Activated CD4-positive, alpha-beta T cell treated with anti-CD3 and anti-CD28 coated beads, Interleukin-2, Interleukin-4, amounts not matched to agents 100 ng/mL and 50 ng/mL, durations not matched to agents 16 hours and 8 hours (primary cell): Measurements from ENCODE around the gene APPL2.

Experiments
- DNase-seq: peaks from one replicate; pipeline ENCODE4 v3.0.0-alpha.2; 2020; ENCODE audit warnings: low spot score

The APPL2 gene

DNA sequence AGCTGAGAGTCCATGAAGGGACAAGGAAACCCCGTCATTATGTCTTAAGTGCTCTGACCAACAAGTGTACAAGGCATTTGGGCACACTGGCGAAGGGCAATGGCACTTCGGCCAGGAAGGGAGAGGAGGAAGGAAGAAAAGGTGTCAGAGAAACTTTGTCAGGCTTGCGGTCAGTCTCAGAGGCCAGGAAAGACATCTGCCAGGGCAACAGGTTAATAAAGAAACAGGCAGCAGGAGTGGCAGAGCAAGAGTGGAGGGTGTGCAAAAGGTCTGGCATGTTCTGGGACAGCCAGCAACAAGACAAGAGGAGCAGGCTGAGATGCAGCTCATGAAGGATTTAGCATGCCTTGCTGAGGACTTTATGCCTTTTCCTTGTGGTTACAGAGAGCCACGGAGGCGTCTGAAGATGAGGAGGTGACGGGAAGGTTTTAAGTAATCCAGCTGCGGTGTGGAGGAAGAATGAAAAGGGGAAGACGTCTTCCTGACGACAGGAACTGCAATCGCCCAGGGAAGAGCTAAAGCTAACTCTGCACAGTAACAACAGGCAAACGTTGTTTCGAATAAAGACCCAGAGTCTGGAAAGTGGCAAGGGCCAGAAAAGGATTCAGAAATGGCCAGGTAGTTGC, 13.1 kb downstream of the APPL2 start:
- DNase-seq = no peak

DNA sequence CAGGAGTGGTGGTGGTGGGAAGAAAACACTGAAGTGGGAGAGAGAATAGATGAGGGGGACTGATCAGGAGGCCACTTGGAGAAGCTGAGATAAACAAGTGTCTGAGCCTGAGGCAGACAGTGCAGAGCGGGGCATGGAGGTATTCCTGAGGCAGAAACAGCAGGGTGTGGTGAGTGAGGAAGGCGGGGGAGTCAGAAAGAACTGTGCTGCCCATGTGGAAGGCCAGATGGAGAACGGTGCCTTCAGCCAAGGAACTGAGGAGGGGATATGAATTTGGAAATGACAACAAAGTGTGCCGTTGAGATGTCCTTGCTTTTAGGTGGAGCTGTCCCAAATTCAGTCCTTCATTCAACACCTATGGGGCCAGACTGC, 13.7 kb downstream of the APPL2 start:
- no peak for DNase-seq

DNA sequence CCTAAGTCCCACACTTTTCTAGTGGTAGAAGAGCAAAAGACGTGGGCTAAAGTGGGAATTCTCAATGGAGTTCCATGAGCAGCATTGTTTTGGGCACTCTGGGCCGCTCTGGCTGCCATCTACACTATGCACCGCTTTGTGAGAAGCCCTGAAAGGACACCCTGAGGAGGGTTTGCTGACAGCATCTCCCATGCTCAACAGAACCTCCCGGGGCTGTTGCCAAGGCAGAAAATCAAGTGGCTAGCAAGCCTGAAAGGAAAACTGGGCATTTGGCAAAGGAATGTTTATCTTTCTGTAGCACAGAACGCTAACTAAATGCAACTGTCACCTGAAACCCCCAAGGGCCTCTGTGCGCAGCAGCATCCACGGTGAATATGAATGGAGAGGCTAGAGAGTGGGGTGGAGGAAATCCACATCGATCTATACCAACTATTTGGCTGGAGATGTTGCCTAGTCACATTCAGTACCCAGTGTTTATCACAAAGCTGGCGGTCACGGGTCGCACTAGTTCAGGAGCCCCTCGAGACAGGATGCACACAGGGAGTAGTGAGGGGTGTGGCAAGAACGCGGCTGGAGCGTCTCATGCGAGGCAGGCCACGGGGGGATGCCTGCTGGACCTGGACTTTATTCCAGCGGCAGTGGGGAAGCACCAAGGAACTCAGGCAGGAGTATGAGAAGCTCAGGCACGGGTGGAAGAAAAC, 14.2 kb downstream of the APPL2 start:
- DNase-seq = no peak

DNA sequence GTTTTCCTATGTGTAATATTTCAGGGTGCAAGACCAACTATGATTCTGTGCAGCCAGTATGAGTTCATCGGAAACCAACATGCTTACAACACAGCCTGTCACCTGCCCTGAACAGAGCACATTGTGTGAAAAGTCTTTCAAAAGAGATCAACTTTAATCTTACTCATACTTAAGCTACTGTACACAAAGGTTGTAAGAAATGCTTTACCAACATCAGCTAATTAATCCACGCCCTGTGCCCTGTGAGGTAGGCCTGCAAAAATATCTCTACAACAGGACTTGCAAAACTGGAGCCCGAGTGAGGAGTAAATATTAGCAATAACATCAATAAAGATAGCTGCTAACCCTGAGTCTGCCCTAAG, 15.1 kb downstream of the APPL2 start:
- no peak for DNase-seq

DNA sequence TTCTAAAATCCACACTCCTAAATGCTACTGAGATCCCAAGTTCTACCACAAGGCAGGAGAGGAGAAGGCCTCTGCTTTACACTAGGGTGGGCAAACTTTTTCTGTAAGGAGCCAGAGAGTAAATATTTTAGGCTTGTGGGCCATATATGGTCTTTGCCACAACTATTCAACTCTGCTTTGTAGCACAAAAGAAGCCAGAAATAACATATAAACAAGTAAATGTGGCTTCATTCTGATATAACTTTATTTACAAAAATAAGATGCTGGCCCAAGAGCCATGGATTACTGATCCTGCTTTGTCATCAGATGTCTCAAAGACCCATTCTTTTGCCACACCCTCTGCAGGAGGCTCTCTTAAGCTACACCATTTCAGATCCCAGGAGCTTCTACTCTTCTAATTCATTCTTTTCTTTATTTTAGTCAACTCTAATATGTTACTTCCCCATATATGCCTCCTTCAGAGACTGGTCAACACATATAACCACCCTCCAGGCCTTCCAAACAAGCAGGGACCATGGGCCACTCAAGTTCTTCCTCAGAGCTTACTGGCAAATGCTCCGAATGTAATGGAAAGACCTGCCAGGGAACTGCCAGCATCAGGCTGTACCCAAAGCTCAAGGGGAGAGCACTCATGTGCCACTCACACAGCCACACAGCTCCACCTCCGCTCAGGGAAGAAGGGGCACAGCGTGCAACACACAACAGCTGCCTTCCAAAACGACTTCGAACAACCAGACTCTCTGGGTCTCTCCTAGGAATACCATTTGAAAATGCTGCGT, 15.6 kb downstream of the APPL2 start:
- no peak for DNase-seq

DNA sequence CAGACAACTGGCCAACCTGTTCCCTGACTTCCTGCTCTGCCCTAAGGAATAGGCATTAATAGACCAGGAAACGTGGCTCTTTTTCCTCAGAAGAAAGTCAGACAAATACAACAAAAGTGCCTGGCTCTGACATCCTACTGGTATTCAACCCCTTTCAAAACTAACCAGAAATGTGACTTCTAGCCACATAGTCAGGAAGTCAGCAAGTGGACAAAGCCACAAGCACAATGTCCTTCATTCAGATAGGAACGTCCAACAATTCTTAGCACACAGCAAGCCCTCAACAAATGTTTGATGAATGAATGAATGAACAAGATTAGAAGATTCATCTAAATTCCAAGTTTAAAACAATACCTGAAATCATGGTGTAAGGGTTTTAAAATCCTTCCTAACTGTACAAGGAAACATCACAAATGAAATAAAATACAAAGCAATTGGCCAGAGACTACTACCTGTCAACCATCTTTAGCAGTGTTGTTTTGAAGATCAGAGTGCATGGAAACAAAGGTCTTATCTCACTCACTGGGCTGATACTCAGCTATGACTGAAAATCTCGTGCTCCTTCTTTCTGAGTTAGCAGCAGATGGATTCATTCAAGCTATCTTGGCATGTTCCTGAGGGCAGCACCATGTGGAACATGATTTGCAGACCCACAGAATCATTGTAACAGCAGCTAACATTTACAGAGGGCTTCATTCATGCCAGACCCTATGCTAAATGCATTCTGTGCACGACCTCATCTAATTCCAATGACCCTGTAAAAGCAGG, 16.5 kb downstream of the APPL2 start:
- DNase-seq = no peak

DNA sequence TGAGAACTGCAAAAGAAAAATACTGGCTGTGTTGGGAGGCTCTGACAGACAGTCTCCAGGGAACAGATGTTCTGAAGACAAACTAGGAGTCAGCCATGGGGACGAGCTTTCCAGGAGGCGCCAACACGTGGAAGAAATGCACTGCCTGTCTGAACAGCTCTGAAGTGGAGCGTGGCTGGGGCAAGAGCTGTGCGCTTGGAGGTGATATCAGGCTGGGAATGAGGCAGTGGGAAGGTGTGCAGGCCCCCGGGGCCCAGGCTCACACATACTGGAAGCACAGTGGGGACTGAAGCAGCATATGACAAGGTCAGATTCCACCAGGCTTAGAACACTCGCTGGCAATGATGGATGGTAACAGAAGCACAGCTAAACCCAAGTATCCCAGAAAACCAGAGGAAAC, 17.5 kb downstream of the APPL2 start:
- DNase-seq = no peak

DNA sequence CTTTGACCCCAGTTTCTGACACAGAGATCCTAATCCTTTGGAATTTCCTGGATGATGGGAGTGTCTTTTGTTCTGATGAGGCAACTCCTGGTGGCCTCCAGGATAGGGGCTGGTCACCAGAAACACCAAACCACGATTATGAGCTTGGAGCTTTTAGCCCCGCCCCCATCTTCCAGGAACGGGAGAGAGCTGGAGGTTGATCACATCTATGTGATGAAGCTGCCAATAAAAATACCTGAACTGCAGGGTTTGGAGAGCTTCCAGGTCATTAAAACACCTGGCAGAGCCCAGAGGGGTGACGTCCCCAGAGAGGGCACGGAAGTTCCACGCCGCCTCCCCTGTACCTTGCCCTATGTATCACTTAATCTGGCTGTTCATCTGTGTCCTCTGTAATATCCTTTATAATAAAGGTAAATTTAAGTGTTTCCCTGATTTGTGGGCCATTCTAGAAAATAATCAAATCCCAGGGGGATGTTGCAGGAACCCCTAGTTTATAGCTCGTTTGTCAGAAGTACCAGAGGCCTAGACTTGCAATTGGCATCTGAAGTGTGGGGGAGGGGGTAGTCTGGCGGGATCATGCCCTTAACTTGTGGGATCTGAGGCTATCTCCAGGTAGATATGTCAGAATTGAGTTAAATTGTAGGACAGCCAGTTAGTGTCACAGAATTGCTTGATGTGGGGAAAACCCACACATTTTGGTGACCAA, 21.2 kb downstream of the APPL2 start:
- DNase-seq = no peak

DNA sequence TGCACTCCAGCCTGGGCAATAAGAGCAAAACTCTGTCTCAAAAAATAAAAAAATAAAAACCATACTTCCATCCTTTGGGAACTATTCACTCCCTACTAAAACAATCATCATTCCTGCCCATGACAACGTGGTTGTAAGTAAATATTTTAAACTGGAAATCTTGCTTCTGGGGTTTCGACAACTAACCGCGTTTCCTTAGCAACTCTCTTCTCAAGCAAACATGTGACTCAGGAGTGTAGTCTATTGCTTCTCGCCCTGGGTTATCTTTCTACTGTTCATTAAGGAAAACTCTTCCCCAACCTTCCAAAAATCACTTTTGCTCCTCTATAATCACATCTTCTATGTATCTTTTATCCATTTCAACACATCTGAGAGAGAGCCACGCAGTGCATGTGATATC, 21.8 kb downstream of the APPL2 start:
- no peak for DNase-seq

DNA sequence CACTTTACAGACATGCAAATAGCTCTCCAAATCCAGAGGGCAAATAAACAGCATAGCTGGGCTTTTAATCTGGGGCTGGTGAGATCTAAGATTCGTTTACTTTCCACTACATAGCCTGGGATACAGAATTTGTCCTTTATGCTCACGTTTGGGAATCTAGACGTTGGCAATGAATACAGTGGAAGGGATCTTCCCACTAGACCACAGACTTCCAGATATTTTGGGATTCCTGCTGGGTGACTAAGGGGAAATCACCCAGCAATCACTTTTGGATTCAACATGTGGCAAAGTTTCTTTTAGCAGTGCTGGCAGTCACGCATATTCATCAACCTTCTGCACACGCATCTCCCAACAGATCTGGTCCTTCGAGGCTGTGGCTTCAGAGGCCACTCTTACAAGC, 23.5 kb downstream of the APPL2 start:
- no peak for DNase-seq

DNA sequence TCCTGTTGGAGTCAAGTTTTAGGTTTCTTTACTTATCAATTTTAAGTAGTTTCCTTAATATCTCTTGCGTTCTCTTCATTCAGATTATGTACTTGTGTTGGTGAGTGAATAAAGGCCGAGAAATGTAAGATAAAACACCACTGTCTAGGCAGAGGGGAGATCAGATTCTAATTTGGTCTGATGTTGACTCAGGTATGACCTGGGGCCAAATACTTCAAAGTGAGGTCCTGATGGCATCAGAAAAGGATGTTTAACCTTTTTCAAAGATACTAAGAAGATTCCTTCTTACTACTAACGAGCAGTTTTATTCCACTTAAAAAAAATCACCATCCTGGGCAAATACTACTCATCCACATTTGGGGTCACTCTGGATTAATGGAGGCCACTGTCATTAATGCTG, 26.9 kb downstream of the APPL2 start:
- no peak for DNase-seq

DNA sequence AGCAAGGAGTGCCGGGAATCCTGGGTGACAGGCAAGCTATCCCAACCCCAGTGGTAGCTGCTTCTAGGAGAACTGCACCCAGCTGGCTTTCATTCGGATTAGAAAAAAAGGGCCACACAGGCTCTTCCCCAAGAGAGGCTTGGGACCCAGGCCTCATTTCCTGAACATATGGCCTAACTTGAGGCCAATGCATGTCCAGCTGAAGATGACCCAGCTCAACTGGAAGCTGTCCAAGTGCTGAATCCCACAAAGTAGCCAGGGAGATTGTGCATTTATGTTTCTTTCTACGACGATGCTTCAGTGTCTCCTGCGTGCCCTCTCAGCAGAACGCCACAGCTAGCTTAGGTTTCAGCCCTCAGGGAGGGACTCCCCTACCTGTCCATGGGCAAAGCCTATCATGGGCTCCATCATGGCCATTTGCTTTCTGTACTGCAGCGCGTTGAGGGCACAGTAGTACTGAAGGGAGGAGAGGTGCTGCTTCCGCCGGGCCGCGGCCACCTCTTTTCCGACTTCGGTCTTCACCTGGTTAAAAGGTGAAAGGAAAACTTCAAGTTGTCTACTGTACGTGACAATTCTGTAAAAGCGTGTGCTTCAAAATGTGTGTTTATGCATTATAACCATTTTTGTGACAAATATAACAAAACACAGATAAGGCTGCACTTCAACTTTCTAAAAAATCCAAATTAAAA, 29.1 kb downstream of the APPL2 start:
- DNase-seq = no peak

DNA sequence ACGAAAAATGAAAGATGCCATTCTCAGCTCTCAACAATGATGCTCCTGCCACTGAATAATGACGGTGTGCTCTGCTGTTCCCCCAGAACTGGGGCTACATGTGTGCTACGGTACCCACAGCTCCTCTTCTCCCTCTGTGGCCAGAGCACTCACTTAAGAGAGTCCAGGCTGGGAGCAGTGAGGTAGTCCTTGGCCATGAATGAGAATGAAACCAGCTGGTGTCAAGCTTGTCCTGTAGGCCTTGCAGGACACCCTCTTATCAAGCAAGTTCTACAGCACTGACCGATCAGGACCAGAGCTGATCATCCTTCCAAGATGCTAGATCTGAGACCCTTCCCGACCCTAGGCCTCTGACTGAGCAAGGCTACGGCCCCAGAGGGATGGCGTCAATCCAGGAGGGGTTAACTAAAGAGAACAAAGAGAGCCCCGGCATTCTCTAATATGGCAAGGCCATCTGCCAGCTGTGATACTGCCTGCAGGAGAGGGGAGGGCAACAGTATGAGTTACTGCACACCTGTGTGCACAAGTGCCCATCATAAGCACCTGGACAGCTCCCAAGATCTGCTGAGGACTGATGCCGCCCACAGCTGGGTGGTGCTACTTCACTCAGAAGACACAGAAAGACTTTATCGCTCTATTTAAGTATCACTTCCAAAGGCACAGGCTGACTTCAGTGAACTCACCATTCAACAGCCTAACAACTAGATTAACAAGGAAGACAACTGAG, 30.5 kb downstream of the APPL2 start:
- DNase-seq = no peak

DNA sequence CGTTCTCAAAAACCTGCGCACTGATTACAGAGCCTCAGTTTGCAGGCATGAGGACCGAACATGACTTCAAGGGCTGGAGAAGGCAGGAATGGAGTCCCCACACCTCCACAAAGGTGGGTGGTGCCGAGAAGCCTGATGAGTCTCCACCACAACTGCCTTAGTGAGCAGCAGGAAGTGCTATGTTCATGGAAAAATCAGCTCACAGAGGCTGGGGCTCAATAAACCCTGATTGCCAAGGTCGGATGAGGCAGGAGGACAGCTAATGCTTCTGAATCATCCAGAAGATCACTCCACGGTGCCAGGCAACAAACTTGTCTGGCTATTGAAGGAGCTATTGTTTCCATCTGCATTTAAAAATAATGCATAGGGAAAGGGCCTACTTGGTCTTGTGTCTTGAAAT, 31.1 kb downstream of the APPL2 start:
- no peak for DNase-seq

DNA sequence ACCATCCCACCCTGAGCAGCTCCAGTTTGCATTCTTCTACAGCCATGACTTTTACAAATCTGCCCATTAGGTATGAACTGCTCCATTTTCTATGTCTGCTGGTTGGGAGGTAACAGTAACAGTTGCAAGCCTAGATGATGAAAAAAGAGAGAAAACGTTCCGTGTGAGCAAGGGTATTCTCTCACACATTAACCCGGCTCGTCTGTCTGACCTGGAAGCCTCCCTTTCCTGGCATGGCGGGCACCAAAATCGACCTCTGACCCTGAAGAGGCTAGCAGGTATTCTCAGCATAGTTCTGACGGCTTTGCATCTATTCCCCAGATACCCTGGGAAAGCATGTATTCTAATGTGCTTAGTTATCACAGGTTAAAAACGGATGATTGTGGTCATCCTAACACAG, 31.8 kb downstream of the APPL2 start:
- DNase-seq = no peak

DNA sequence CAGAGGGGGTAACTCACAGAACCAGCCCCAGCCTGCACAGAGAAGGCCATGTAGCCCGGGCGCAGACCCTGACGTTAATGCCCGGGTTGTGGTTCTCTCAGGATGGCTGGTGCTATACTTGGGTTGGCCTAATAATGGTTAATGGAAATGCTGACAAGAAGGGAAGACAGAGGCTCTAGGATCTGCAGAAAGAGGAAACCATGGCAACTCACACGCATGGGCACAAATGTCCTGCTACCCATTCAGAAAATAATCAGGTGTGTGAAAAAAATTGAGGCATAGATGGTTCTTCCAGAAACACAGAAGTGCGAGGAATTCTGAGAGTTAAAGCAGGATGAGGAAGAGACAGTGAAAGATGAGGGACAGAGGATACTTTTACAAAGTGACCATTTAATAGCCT, 33.8 kb downstream of the APPL2 start:
- DNase-seq = no peak

DNA sequence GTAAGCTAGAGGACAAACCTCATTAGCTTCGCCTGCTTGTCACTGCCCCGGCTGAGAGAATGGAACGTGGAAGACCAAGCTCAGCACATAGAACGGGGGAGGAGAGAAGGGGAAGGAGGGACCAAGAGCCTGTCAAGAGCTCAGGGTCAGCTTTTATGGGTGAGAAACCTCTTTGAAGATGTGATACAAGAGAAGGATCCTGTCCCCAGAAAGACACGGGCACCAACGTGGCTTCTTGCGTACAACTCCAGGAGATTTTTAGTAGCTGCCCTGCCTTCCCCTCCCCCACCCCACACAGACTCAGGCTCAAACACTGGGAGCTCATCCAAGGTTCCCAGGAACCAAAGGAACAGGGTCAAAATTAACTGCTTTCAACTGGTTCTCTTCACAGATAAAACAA, 34.7 kb downstream of the APPL2 start:
- no peak for DNase-seq

DNA sequence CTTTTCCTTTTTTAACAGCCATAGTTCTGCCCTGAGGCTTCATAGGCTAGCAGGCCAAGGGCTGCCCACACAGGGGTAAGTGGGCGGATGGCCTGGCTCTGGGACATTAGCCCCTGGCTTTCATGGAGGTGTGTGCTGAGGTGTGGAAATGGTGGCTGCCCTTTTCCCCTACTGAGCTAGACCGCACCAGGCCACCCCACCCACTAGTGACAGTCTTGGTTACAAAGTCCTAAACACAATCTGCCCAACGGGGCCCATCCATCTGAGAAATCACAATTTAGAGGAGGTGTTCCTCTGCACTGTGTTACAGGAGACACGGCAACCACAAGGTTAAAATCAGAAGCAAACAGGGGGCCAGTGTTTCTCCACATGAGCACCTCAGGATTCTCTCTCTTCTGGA, 35.6 kb downstream of the APPL2 start:
- DNase-seq = no peak

DNA sequence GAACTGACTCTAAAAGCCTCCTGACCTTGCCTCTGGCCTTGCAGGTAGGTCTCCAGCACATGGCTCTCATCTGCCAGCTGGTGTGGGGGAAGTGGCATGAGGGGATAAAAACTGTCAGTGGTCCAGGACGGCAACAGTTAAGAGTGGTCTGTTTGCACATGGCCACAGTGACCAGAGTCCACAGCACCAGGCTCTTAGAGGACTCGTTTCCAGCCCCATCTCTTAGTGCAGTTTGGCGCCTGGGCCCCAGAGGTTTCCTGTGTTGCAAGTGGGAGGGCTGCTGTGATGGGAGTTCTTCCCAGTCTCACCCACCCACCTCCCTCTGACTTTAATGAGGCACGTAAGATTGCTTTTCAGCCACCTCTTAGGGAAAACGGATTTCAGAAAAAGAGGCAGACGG, 37.0 kb downstream of the APPL2 start:
- DNase-seq = no peak

DNA sequence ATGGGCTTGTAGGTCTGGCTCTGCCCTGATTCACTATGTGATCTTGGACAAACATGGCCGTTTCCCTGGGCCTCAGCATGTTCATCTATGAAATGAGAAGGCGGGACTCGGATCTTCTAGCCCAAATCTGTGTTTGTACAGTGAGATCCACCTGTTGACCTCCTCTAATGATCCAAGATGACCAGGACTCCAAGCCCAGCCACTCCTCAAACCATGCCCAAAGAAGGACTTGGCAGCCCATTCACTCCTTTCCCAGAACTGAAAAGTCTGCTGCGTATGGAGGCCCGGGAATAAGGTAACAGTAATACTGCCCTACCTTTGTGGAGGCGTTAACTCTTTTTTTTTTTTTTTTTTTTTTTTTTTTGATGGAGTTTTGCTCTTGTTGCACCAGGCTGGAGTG, 39.9 kb downstream of the APPL2 start:
- DNase-seq = no peak

DNA sequence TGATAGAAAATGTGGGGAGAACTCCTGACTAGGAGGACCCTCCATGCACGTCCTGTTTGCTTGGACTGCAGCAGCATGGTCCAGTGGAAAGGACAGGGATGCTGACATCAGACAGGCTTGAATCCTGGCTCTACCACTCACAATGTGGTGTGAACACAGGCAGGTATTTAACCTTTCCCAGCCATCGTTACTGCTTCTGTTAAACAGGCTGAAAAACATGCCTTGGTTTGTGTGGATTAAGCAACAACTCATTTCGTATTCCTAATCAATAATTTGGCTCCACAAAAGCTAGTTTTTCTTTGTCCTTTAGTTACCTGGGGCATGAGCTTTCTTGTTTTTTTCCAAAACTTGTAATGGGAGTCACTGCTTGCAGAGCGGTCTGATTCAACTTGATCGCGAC, 41.0 kb downstream of the APPL2 start:
- DNase-seq = no peak
